Measurements from ENCODE around the gene POLR2I.
A peak's percentile ranks its signal among the peaks of the same experiment; 100 is the strongest.
"Not testable (repeated sequence)": the region's sequence is repeated elsewhere in the genome, so short reads cannot be mapped to it uniquely, and the experiment has no call there.

POLR2I gene

GRCh38 chr19:36131221-36131620, 16.5 kb upstream of the POLR2I start:
- DNase-seq = not testable (repeated sequence)

- DNase-seq = no peak
Measured at GRCh38 chr19:36128392-36128736, 13.7 kb upstream of the POLR2I start.

GRCh38 chr19:36125557-36125956, 10.9 kb upstream of the POLR2I start:
- no peak for DNase-seq

- DNase-seq = no peak
Measured at GRCh38 chr19:36121486-36122124, 6.9 kb upstream of the POLR2I start.

GRCh38 chr19:36120984-36121358, 6.3 kb upstream of the POLR2I start:
- DNase-seq = no peak

- DNase-seq = no peak
Measured at GRCh38 chr19:36120092-36120983, 5.7 kb upstream of the POLR2I start.

- no peak for DNase-seq
Measured at GRCh38 chr19:36116344-36116637, 1.6 kb upstream of the POLR2I start.

- DNase-seq = peak; percentile 95
Measured at GRCh38 chr19:36115453-36116343, 1.0 kb upstream of the POLR2I start, which contains the start of gene TBCB. Gene TBCB, plus strand, starts transcription at chr19:36115468. Its CDS starts 93 bp downstream, at chr19:36115561.

GRCh38 chr19:36113894-36114720, 568 bp downstream of the POLR2I start:
- no peak for DNase-seq

- no peak for DNase-seq
Measured at GRCh38 chr19:36113425-36113824, 1.2 kb downstream of the POLR2I start.

GRCh38 chr19:36112678-36113077, 2.0 kb downstream of the POLR2I start:
- DNase-seq = no peak

GRCh38 chr19:36111200-36111539, 3.5 kb downstream of the POLR2I start:
- no peak for DNase-seq

- DNase-seq = no peak
Measured at GRCh38 chr19:36110487-36111199, 4.0 kb downstream of the POLR2I start, which contains the start of gene OVOL3. Gene OVOL3, plus strand, starts transcription at chr19:36111143. Its CDS starts 60 bp downstream, at chr19:36111203.

GRCh38 chr19:36108684-36109083, 6.0 kb downstream of the POLR2I start:
- DNase-seq = no peak

- no peak for DNase-seq
Measured at GRCh38 chr19:36106991-36107390, 7.7 kb downstream of the POLR2I start.

- no peak for DNase-seq
Measured at GRCh38 chr19:36106441-36106840, 8.2 kb downstream of the POLR2I start.

- no peak for DNase-seq
Measured at GRCh38 chr19:36103842-36104552, 10.7 kb downstream of the POLR2I start.

GRCh38 chr19:36103040-36103626, 11.5 kb downstream of the POLR2I start:
- DNase-seq = no peak

- DNase-seq = no peak
Measured at GRCh38 chr19:36101550-36102327, 12.9 kb downstream of the POLR2I start.

- DNase-seq = no peak
Measured at GRCh38 chr19:36100476-36100875, 14.2 kb downstream of the POLR2I start.
